ENCODE measurements around the gene DENND1A. TPM values are rescaled to one million over a fixed set of nuclear protein-coding genes. Genes with fewer than 3 reads are reported as not detected.

Gene DENND1A
- polyA plus RNA-seq, 2 of the 4 experiments (the other 2 are of a cell fraction) = 15.1 to 21.9 TPM

GRCh38 chr9:123360161-123361085 is 569.5 kb downstream of the DENND1A start:
- peak overlapping the region; percentile 21; the same call in 1 of the 3 replicates for H3K4me2 ChIP-seq
- ATAC-seq (peak in 1 of 2 experiments; percentile 24; a peak in 3 of 6 replicates), DNase-seq (ENCODE audit: low read depth in 1 of 2, low spot score in 1 of 2) (peak in 1 of 2 experiments; percentile 56), FAIRE-seq (no peak)
- TF ChIP-seq KDM1A (IDR thresholded peaks at IDR 0.05; ENCODE audit: low read depth) (0 out of 2 replicates have a peak, but pooled peaks have one; percentile 28), EP300 (IDR thresholded peaks at IDR 0.05) (no peak)
- H3K9me3 ChIP-seq = no peaks in the 10 kb centered on the region
- CTCF ChIA-PET = interaction anchor here (0.6 to 5.7 kb wide), 5 partner anchors 9 to 386 kb away, joined by 3 to 46 read pairs (median 3); no protein-coding TSS in a partner anchor
- 70% methylated on average over 11 of the region's 22 CpGs for WGBS (ENCODE audit: missing lambda C conversion rate)
- H3K27ac ChIP-seq = peak overlapping the region in 1 of 2 experiments; percentile 31; a peak in 1 of 6 replicates
- H3K4me1 ChIP-seq = peaks cover 9% of the 10 kb centered on the region; the same call in 2 of the 3 replicates
- POLR2A ChIA-PET = no interaction called here
- H3K4me3 ChIP-seq = no peak overlapping the region

- no peak overlapping the region for H3K27ac ChIP-seq
- DNase-seq (ENCODE audit: low read depth in 1 of 2, low spot score in 1 of 2) (no peak), FAIRE-seq (no peak), ATAC-seq (no peak)
- no peak overlapping the region for H3K4me3 ChIP-seq
- H3K4me1 ChIP-seq = peaks cover 9% of the 10 kb centered on the region; the same call in 2 of the 3 replicates
- H3K9me3 ChIP-seq = no peaks in the 10 kb centered on the region
- 37% methylated on average over 3 of the region's 3 CpGs for WGBS (ENCODE audit: missing lambda C conversion rate)
- ChIA-PET CTCF (interaction anchor here (0.7 to 5.7 kb wide), 4 partner anchors 9 to 75 kb away, joined by 3 to 46 read pairs (median 6); no protein-coding TSS in a partner anchor), POLR2A (no interaction called here)
- TF ChIP-seq CHD2 (IDR thresholded peaks at IDR 0.05; ENCODE audit: low read length, partially characterized antibody) (no peak), EHMT2 (IDR thresholded peaks at IDR 0.05; ENCODE audit: low read depth) (no peak), HOXA7 (CRISPR knock-in tag; IDR thresholded peaks at IDR 0.05) (no peak), ELK1 (IDR thresholded peaks at IDR 0.05; ENCODE audit: low read depth, low read length) (no peak), CEBPB (IDR thresholded peaks at IDR 0.05) (no peak), RFX5 (IDR thresholded peaks at IDR 0.05) (no peak), JUN (IDR thresholded peaks at IDR 0.05) (no peak), BHLHE40 (IDR thresholded peaks at IDR 0.05; ENCODE audit: low read depth, low read length) (no peak), EHF (CRISPR knock-in tag; IDR thresholded peaks at IDR 0.05) (no peak), ZNF302 (CRISPR knock-in tag; IDR thresholded peaks at IDR 0.05) (no peak), KDM5A (IDR thresholded peaks at IDR 0.05) (no peak), MAZ (IDR thresholded peaks at IDR 0.05; ENCODE audit: borderline replicate concordance, low read depth, low read length) (no peak), POLR2AphosphoS2 (conservative IDR thresholded peaks at IDR 0.05; ENCODE audit: low read length) (no peak), RARB (CRISPR knock-in tag; IDR thresholded peaks at IDR 0.05) (no peak), HES2 (IDR thresholded peaks at IDR 0.05) (no peak), NR3C1 (IDR thresholded peaks at IDR 0.05) (no peak), SMC3 (IDR thresholded peaks at IDR 0.05) (no peak), SREBF2 (IDR thresholded peaks at IDR 0.05) (no peak)
- H3K4me2 ChIP-seq = no peak overlapping the region
Measured at GRCh38 chr9:123359546-123359945, 570.4 kb downstream of the DENND1A start.

GRCh38 chr9:123359106-123359505 is 570.8 kb downstream of the DENND1A start:
- no peak overlapping the region for H3K27ac ChIP-seq
- no peak for DNase-seq (ENCODE audit: low read depth in 1 of 2, low spot score in 1 of 2)
- ChIA-PET POLR2A (no interaction called here), CTCF (interaction anchor here (0.7 to 5.7 kb wide), 5 partner anchors 9 to 75 kb away, joined by 3 to 46 read pairs (median 4); no protein-coding TSS in a partner anchor)
- FAIRE-seq = no peak
- no peak for TF ChIP-seq ZNF302 (CRISPR knock-in tag; IDR thresholded peaks at IDR 0.05)
- TF ChIP-seq CBX8 (IDR thresholded peaks at IDR 0.05) = no peak
- TF ChIP-seq RNF2 (IDR thresholded peaks at IDR 0.05; ENCODE audit: borderline replicate concordance, low read depth) = no peak
- TF ChIP-seq CBX2 (IDR thresholded peaks at IDR 0.05; ENCODE audit: borderline replicate concordance, low read depth) = no peak
- no peak for TF ChIP-seq SMC3 (IDR thresholded peaks at IDR 0.05)
- no peak for TF ChIP-seq POLR2AphosphoS2 (conservative IDR thresholded peaks at IDR 0.05; ENCODE audit: low read length)
- no peak for TF ChIP-seq EHF (CRISPR knock-in tag; IDR thresholded peaks at IDR 0.05)
- no peak for TF ChIP-seq POLR2A (IDR thresholded peaks at IDR 0.05; ENCODE audit: low read length)
- no peak for TF ChIP-seq NFE2L2 (conservative IDR thresholded peaks at IDR 0.05; ENCODE audit: low read length)
- no peak for TF ChIP-seq FOSB (CRISPR knock-in tag; IDR thresholded peaks at IDR 0.05)
- no peaks in the 10 kb centered on the region for H3K9me3 ChIP-seq
- H3K4me2 ChIP-seq = no peak overlapping the region
- no peak for ATAC-seq
- H3K4me1 ChIP-seq = peaks cover 9% of the 10 kb centered on the region; the same call in 2 of the 3 replicates
- 47% methylated on average over 2 of the region's 2 CpGs for WGBS (ENCODE audit: missing lambda C conversion rate)
- H3K4me3 ChIP-seq = no peak overlapping the region
